Measurements from ENCODE around the gene LY6G5B. TPM values are rescaled to one million over a fixed set of nuclear protein-coding genes. Genes with fewer than 3 reads are reported as not detected.

LY6G5B gene
- total RNA-seq, 1 donor from 2014 or later: 24.8 TPM

GRCh38 chr6:31690231-31691077 lies 20.7 kb downstream of the LY6G5B start:
- Mint-ChIP-seq H3K36me3 (ENCODE audit: insufficient read depth) (peaks cover 27% of the 10 kb centered on the region), H3K27me3 (no peaks in the 10 kb centered on the region), H3K9me3 (ENCODE audit: low read depth) (no peaks in the 10 kb centered on the region), H3K4me1 (ENCODE audit: low read depth) (peaks cover 11% of the 10 kb centered on the region), H3K4me3 (ENCODE audit: low read depth) (no peak overlapping the region), H3K27ac (peak overlapping the region; percentile 96)
- no peak for TF ChIP-seq CTCF (IDR thresholded peaks at IDR 0.05; ENCODE audit: unreplicated experiment)
- no peak for DNase-seq (ENCODE audit: low spot score, unreplicated experiment)

DNA sequence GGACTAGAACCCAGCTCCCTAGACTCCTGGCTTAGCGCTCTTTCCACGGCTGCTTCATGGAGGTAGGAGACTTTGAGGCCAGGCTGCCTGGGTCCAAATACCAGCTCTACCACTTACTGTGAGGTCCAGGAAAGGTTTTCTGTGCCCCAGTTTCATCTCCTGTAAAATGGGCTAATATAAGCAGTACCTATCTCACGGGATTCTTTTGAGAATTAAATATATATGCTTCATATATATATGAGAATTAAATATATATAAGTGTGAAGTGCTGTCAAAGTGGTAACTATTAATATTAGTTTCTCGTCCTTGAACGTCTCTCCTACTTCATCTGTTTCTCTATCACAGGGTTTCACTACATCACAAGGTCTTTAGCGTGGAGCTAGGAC lies 21.3 kb downstream of the LY6G5B start:
- H3K4me1 Mint-ChIP-seq (ENCODE audit: low read depth): peaks cover 11% of the 10 kb centered on the region
- no peaks in the 10 kb centered on the region for H3K9me3 Mint-ChIP-seq (ENCODE audit: low read depth)

GRCh38 chr6:31691564-31692108 lies 21.9 kb downstream of the LY6G5B start:
- TF ChIP-seq CTCF (IDR thresholded peaks at IDR 0.05; ENCODE audit: unreplicated experiment): no peak
- H3K4me3 Mint-ChIP-seq (ENCODE audit: low read depth): no peak overlapping the region
- peaks cover 22% of the 10 kb centered on the region for H3K36me3 Mint-ChIP-seq (ENCODE audit: insufficient read depth)
- no peak for DNase-seq (ENCODE audit: low spot score, unreplicated experiment)
- H3K27ac Mint-ChIP-seq: peak overlapping the region; percentile 67
- H3K4me1 Mint-ChIP-seq (ENCODE audit: low read depth): peaks cover 11% of the 10 kb centered on the region
- H3K9me3 Mint-ChIP-seq (ENCODE audit: low read depth): no peaks in the 10 kb centered on the region
- H3K27me3 Mint-ChIP-seq: no peaks in the 10 kb centered on the region

More for the DNA sequence above, 21.3 kb downstream of the LY6G5B start:
- no peak for DNase-seq (ENCODE audit: low spot score, unreplicated experiment)
- no peaks in the 10 kb centered on the region for H3K27me3 Mint-ChIP-seq
- peaks cover 25% of the 10 kb centered on the region for H3K36me3 Mint-ChIP-seq (ENCODE audit: insufficient read depth)
- peak overlapping the region; percentile 96 for H3K27ac Mint-ChIP-seq
- no peak overlapping the region for H3K4me3 Mint-ChIP-seq (ENCODE audit: low read depth)
- no peak for TF ChIP-seq CTCF (IDR thresholded peaks at IDR 0.05; ENCODE audit: unreplicated experiment)

DNA sequence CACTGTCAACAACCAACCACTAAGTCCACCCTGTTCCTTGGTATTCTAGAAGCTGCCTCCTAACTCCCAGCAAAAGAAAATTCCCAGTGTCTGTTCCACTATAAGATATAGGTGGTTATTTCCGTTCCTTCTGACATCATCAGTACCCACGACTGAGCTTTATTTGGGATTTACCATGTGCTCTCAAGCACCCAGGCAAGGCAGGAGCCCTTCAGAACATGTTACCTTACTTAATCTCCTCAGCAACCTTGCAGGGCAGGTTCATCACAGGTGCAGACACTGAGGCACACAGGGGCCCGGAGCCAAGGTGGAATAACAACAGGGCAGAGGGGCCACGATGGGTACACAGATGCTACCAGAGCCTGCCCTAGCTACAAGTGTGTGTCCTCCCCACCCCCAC lies 22.6 kb downstream of the LY6G5B start:
- no peak for TF ChIP-seq CTCF (IDR thresholded peaks at IDR 0.05; ENCODE audit: unreplicated experiment)
- Mint-ChIP-seq H3K4me1 (ENCODE audit: low read depth) (peaks cover 12% of the 10 kb centered on the region), H3K27ac (no peak overlapping the region), H3K36me3 (ENCODE audit: insufficient read depth) (peaks cover 24% of the 10 kb centered on the region), H3K4me3 (ENCODE audit: low read depth) (no peak overlapping the region), H3K9me3 (ENCODE audit: low read depth) (no peaks in the 10 kb centered on the region), H3K27me3 (no peaks in the 10 kb centered on the region)
- no peak for DNase-seq (ENCODE audit: low spot score, unreplicated experiment)

- TF ChIP-seq CTCF (IDR thresholded peaks at IDR 0.05; ENCODE audit: unreplicated experiment): no peak
- Mint-ChIP-seq H3K4me3 (ENCODE audit: low read depth) (no peak overlapping the region), H3K9me3 (ENCODE audit: low read depth) (no peaks in the 10 kb centered on the region), H3K4me1 (ENCODE audit: low read depth) (peaks cover 13% of the 10 kb centered on the region), H3K36me3 (ENCODE audit: insufficient read depth) (peaks cover 27% of the 10 kb centered on the region), H3K27me3 (no peaks in the 10 kb centered on the region), H3K27ac (no peak overlapping the region)
- no peak for DNase-seq (ENCODE audit: low spot score, unreplicated experiment)
Observed at GRCh38 chr6:31692886-31693285, 23.1 kb downstream of the LY6G5B start.
